Kidney (tissue), 14 donors: ENCODE results near the gene KRT20. TPM values are rescaled to one million over a fixed set of nuclear protein-coding genes. Genes with fewer than 3 reads are reported as not detected.

Experiments
- DNase-seq, 5 donors: peaks; one replicate each; pipeline ENCODE4 v3.0.0-alpha.2; 2013 to 2020
- FAIRE-seq: peaks from 2 replicates; lab custom pipeline; 2012; peaks lifted over from hg19 to GRCh38; lab: Jason Lieb, UNC
- H3K27ac ChIP-seq, 2 donors: one replicate each; pipeline ENCODE4 v1.7.0; 2013; ENCODE audit warnings: low read depth in 2 of 2, low read length in 2 of 2, inconsistent platforms in 1 of 2
- H3K27me3 ChIP-seq: one replicate; pipeline ENCODE4 v1.7.1; 2013; ENCODE audit warnings: low read length, inconsistent platforms; ENCODE audit not compliant: control insufficient read depth, insufficient read depth
- H3K36me3 ChIP-seq, 3 donors: one replicate each; pipeline versions ENCODE4 v1.7.0 to v1.7.1; 2013; ENCODE audit warnings: low read length in 3 of 3, control low read depth in 1 of 3, inconsistent platforms in 1 of 3; ENCODE audit not compliant: insufficient read depth in 3 of 3, control insufficient read depth in 2 of 3
- H3K4me1 ChIP-seq, 3 donors: one replicate each; pipeline versions ENCODE4 v1.7.0 to v1.7.1; 2013; ENCODE audit warnings: low read length in 3 of 3, inconsistent platforms in 1 of 3, low read depth in 1 of 3; ENCODE audit not compliant: control insufficient read depth in 2 of 3, insufficient read depth in 2 of 3
- H3K4me3 ChIP-seq, 3 donors: one replicate each; pipeline versions ENCODE4 v1.7.0 to v1.8.1; 2013; ENCODE audit warnings: low read length in 3 of 3, control low read depth in 1 of 3, inconsistent platforms in 1 of 3
- H3K9ac ChIP-seq, 3 donors: one replicate each; pipeline versions ENCODE4 v1.7.0 to v1.7.1; 2013; ENCODE audit warnings: low read length in 3 of 3, control low read depth in 1 of 3, inconsistent platforms in 1 of 3
- H3K9me3 ChIP-seq, 3 donors: one replicate each; pipeline versions ENCODE4 v1.7.0 to v1.7.1; 2013; ENCODE audit warnings: low read length in 3 of 3, control low read depth in 1 of 3, inconsistent platforms in 1 of 3; ENCODE audit not compliant: control insufficient read depth in 2 of 3, insufficient read depth in 1 of 3
- CTCF ChIP-seq: IDR thresholded peaks from 3 replicates; pipeline ENCODE4 v1.5.1; 2012; ENCODE audit warnings: mild to moderate bottlenecking, moderate library complexity, borderline replicate concordance; ENCODE audit not compliant: insufficient read depth; ENCODE audit errors: extremely low read depth
- intact Hi-C: fragments of 100-400 bp; cut with DNase I; formaldehyde crosslinking; loops from one replicate; pipeline ENCODE4 v1.11.1; 2022
- polyA plus RNA-seq: library from polyadenylated mRNA; stranded (reverse); fragments of 350-450 nt; fragmentation: Illumina TruSeq; extraction: RNeasy Lipid Tissue Mini Kit (QIAGEN cat#74804); gene quantifications from one replicate; pipeline ENCODE4 v1.2.3, GENCODE V29; 2014; ENCODE audit warnings: low read depth, low replicate concordance; ENCODE audit not compliant: insufficient read depth
- total RNA-seq: library from RNA; stranded (reverse); fragmentation: NEBNext Ultra II Directional; extraction: Animal tissue kit (Norgen Biotek cat#: 25700); gene quantifications from one replicate; pipeline ENCODE4 v1.2.1, GENCODE V29; 2021
- donor health status: control.
- donor health status: control.
- donor health status: control.
- donor health status: control.
- donor health status: control.
- donor health status: DM: yes; HTN: yes; CAD: no.
- donor health status: Normal renal cell carcinoma (clear cell type).

KRT20 gene
- total and polyA plus RNA-seq, 2 donors from 2014 or later: not detected

- H3K9ac ChIP-seq: no peak overlapping the region
- DNase-seq (no peak), FAIRE-seq (no peak)
- no peak for TF ChIP-seq CTCF
- H3K4me3 ChIP-seq: no peak overlapping the region
- no peaks in the 10 kb centered on the region for H3K27me3 ChIP-seq
- H3K36me3 ChIP-seq: peaks cover 2 to 6% (median 6%) of the 10 kb centered on the region in 3 donors
- H3K27ac ChIP-seq: no peak overlapping the region
- H3K4me1 ChIP-seq: no peaks in the 10 kb centered on the region
- intact Hi-C loops: no loop called here
- no peaks in the 10 kb centered on the region for H3K9me3 ChIP-seq
Measured at GRCh38 chr17:40839194-40839593, 45.8 kb downstream of the KRT20 start.

- no peak overlapping the region for H3K4me3 ChIP-seq
- FAIRE-seq (no peak), DNase-seq (no peak)
- H3K27ac ChIP-seq: no peak overlapping the region
- peaks cover 2 to 6% (median 6%) of the 10 kb centered on the region in 3 donors for H3K36me3 ChIP-seq
- no peak overlapping the region for H3K9ac ChIP-seq
- no peak for TF ChIP-seq CTCF
- intact Hi-C loops: no loop called here
- no peaks in the 10 kb centered on the region for H3K27me3 ChIP-seq
- H3K9me3 ChIP-seq: no peaks in the 10 kb centered on the region
- H3K4me1 ChIP-seq: no peaks in the 10 kb centered on the region
Measured at GRCh38 chr17:40836020-40836419, 49.0 kb downstream of the KRT20 start.

DNA sequence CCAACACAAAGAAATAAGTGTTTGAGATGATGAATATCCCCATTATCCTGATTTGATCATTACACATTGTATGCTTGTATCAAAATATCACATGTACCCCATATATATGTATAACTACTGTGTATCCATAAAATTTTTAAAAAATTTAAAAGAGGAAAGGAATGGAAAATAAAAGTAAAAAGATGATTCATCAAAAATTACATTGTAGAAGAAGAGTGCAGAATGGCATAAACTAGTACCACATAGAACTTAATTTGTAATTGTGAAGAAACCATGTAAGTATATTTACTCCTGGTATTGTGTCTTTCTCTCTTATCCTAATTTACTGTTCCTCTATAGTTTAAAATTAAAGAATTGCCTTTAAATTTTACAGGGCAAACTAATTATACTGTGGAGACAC, 51.2 kb downstream of the KRT20 start:
- FAIRE-seq (no peak), DNase-seq (no peak)
- Histone ChIP-seq H3K27me3 (no peaks in the 10 kb centered on the region), H3K9me3 (no peaks in the 10 kb centered on the region), H3K4me1 (no peaks in the 10 kb centered on the region), H3K27ac (no peak overlapping the region), H3K4me3 (no peak overlapping the region), H3K36me3 (peaks cover 2 to 6% (median 6%) of the 10 kb centered on the region in 3 donors), H3K9ac (no peak overlapping the region)
- intact Hi-C loops: no loop called here
- no peak for TF ChIP-seq CTCF

- no peak for TF ChIP-seq CTCF
- H3K9ac ChIP-seq: no peak overlapping the region
- H3K4me1 ChIP-seq: no peaks in the 10 kb centered on the region
- H3K27me3 ChIP-seq: no peaks in the 10 kb centered on the region
- peaks cover 2 to 6% (median 6%) of the 10 kb centered on the region in 3 donors for H3K36me3 ChIP-seq
- intact Hi-C loops: no loop called here
- FAIRE-seq (no peak), DNase-seq (no peak)
- H3K27ac ChIP-seq: no peak overlapping the region
- no peak overlapping the region for H3K4me3 ChIP-seq
- H3K9me3 ChIP-seq: no peaks in the 10 kb centered on the region
Measured at GRCh38 chr17:40832840-40833239, 52.2 kb downstream of the KRT20 start.
